ENCODE results near the gene CDR2. TPM values are rescaled to one million over a fixed set of nuclear protein-coding genes. Genes with fewer than 3 reads are reported as not detected.

The CDR2 gene
- total RNA-seq, 2 donors from 2014 or later = 17.6 to 24.3 TPM

DNA sequence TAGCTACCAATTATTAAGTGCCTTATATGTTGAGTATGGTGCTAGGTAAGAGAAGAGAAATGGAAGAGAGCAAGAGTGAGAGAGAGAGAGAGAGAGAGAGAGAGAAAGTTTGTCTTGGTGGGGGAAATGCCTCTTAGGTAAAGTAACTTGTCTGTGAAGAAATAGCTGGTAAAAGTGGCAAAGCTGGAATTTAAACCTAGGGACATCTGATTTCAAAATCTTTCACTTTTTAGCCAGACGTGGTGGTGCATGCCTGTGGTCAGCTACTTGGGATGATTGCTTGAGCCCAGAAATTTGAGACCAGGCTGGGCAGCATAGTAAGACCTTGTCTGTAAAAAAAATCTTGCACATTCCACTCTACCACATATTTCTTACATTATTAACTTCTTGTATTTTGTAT is 23.0 kb upstream of the CDR2 start:
- no peaks in the 10 kb centered on the region for H3K27me3 Mint-ChIP-seq (ENCODE audit: insufficient read depth)
- no peaks in the 10 kb centered on the region for H3K4me1 Mint-ChIP-seq
- no peak overlapping the region for H3K27ac Mint-ChIP-seq
- H3K36me3 Mint-ChIP-seq (ENCODE audit: low read depth) = no peaks in the 10 kb centered on the region
- no peaks in the 10 kb centered on the region for H3K4me1 ChIP-seq (ENCODE audit: control insufficient read depth, insufficient read depth, low read length)
- no peak for DNase-seq
- H3K9ac ChIP-seq (ENCODE audit: extremely low read depth, low read length, poor library complexity, severe bottlenecking) = no peak overlapping the region
- no peaks in the 10 kb centered on the region for H3K9me3 Mint-ChIP-seq
- H3K4me3 Mint-ChIP-seq = no peak overlapping the region
- WGBS, 2 experiments (ENCODE audit: insufficient coverage in 1 of 2, insufficient read length in 1 of 2) = 75 to 88% methylated on average over 1 of the region's 1 CpG
- H3K36me3 ChIP-seq (ENCODE audit: control insufficient read depth, insufficient read depth, low read length) = no peaks in the 10 kb centered on the region
- H3K27me3 ChIP-seq (ENCODE audit: control insufficient read depth, insufficient read depth, low read length, poor library complexity, severe bottlenecking) = no peaks in the 10 kb centered on the region
- H3K27ac ChIP-seq (ENCODE audit: low read depth, low read length) = no peak overlapping the region
- TF ChIP-seq, protein P1, sequence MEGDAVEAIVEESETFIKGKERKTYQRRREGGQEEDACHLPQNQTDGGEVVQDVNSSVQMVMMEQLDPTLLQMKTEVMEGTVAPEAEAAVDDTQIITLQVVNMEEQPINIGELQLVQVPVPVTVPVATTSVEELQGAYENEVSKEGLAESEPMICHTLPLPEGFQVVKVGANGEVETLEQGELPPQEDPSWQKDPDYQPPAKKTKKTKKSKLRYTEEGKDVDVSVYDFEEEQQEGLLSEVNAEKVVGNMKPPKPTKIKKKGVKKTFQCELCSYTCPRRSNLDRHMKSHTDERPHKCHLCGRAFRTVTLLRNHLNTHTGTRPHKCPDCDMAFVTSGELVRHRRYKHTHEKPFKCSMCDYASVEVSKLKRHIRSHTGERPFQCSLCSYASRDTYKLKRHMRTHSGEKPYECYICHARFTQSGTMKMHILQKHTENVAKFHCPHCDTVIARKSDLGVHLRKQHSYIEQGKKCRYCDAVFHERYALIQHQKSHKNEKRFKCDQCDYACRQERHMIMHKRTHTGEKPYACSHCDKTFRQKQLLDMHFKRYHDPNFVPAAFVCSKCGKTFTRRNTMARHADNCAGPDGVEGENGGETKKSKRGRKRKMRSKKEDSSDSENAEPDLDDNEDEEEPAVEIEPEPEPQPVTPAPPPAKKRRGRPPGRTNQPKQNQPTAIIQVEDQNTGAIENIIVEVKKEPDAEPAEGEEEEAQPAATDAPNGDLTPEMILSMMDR (conservative IDR thresholded peaks at IDR 0.05) = no peak
- no peak overlapping the region for H3K4me3 ChIP-seq (ENCODE audit: low read length)
- no peaks in the 10 kb centered on the region for H3K9me3 ChIP-seq (ENCODE audit: control insufficient read depth, low read length)

DNA sequence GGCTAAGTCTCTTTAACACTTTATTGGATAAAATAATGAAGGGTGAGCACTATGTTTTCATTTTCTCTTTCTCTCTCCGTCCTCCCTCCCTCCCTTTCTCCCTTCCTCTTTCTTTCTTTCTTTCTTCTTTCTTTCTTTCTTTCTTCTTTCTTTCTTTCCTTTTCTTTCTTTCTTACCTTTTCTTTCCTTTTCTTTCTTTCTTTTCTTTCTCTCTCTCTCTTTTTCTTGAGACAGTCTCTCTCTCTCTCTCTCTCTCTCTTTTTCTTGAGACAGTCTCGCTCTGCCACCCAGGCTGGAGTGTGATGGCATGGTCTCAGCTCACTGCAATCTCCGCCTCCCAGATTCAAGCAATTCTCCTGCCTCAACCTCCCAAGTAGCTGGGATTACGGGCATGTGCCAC is 21.5 kb upstream of the CDR2 start:
- Mint-ChIP-seq H3K36me3 (ENCODE audit: low read depth) (no peaks in the 10 kb centered on the region), H3K27ac (no peak overlapping the region), H3K27me3 (ENCODE audit: insufficient read depth) (no peaks in the 10 kb centered on the region), H3K9me3 (no peaks in the 10 kb centered on the region), H3K4me1 (no peaks in the 10 kb centered on the region), H3K4me3 (no peak overlapping the region)
- TF ChIP-seq, protein P1 (conservative IDR thresholded peaks at IDR 0.05) = no peak
- H3K9me3 ChIP-seq (ENCODE audit: control insufficient read depth, low read length) = no peaks in the 10 kb centered on the region
- no peak for DNase-seq
- WGBS, 2 experiments (ENCODE audit: insufficient coverage in 1 of 2, insufficient read length in 1 of 2) = 89 to 91% methylated on average over 3 to 4 of the region's 4 CpGs
- no peaks in the 10 kb centered on the region for H3K27me3 ChIP-seq (ENCODE audit: control insufficient read depth, insufficient read depth, low read length, poor library complexity, severe bottlenecking)
- H3K4me1 ChIP-seq (ENCODE audit: control insufficient read depth, insufficient read depth, low read length) = no peaks in the 10 kb centered on the region
- no peak overlapping the region for H3K4me3 ChIP-seq (ENCODE audit: low read length)
- H3K9ac ChIP-seq (ENCODE audit: extremely low read depth, low read length, poor library complexity, severe bottlenecking) = no peak overlapping the region
- H3K36me3 ChIP-seq (ENCODE audit: control insufficient read depth, insufficient read depth, low read length) = no peaks in the 10 kb centered on the region
- H3K27ac ChIP-seq (ENCODE audit: low read depth, low read length) = no peak overlapping the region

DNA sequence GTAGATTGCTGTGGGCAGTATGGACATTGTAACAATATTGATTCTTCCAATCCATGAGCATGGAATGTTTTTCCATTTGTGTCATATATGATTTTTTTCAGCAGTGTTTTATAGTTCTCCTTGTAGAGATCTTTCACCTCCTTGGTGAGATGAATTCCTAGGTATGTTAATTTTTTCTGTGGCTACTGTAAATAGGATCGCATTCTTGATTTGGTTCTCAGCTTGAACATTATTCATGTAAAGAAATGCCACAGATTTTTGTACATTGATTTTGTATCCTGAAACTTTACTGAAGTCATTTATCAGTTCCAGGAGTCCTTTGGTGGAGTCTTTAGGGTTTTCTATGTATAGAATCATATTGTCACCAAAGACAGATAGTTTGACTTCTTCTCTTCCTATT is 19.7 kb upstream of the CDR2 start:
- Mint-ChIP-seq H3K27me3 (ENCODE audit: insufficient read depth) (no peaks in the 10 kb centered on the region), H3K4me1 (no peaks in the 10 kb centered on the region), H3K4me3 (no peak overlapping the region), H3K27ac (no peak overlapping the region), H3K9me3 (no peaks in the 10 kb centered on the region), H3K36me3 (ENCODE audit: low read depth) (no peaks in the 10 kb centered on the region)
- Histone ChIP-seq H3K27me3 (ENCODE audit: control insufficient read depth, insufficient read depth, low read length, poor library complexity, severe bottlenecking) (no peaks in the 10 kb centered on the region), H3K4me1 (ENCODE audit: control insufficient read depth, insufficient read depth, low read length) (no peaks in the 10 kb centered on the region), H3K27ac (ENCODE audit: low read depth, low read length) (no peak overlapping the region), H3K36me3 (ENCODE audit: control insufficient read depth, insufficient read depth, low read length) (no peaks in the 10 kb centered on the region), H3K4me3 (ENCODE audit: low read length) (no peak overlapping the region), H3K9ac (ENCODE audit: extremely low read depth, low read length, poor library complexity, severe bottlenecking) (no peak overlapping the region), H3K9me3 (ENCODE audit: control insufficient read depth, low read length) (no peaks in the 10 kb centered on the region)
- DNase-seq = no peak
- WGBS, 2 experiments (ENCODE audit: insufficient coverage in 1 of 2, insufficient read length in 1 of 2) = 100% methylated on average over 1 of the region's 1 CpG
- TF ChIP-seq, protein P1 (conservative IDR thresholded peaks at IDR 0.05) = no peak

Data from endodermal cell (in vitro differentiated cells).